ENCODE data around the gene JARID2.

The JARID2 gene

DNA sequence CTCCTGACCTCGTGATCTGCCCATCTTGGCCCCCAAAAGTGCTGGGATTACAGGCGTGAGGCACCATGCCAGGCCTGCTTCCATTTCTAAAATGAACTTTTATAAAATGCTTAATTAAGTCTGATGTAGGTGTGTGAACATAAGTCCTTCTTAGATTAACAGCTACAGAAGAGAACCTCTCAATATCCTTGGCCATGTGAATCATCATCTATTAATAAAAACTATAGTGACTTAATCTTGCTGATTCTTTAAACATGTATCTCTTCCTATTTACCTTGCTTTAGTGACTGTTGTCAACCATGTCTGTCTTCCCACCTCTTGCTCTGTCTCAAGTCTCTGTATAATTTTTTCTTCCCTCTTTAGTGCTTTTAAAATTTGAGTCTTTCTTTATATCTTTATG is 127.1 kb downstream of the JARID2 start:
- H3K9me3 ChIP-seq (ENCODE audit: low read length) = peaks cover 3% of the 10 kb centered on the region
- H2AFZ ChIP-seq (ENCODE audit: low read depth, low read length) = no peak overlapping the region
- no peaks in the 10 kb centered on the region for H3K36me3 ChIP-seq (ENCODE audit: insufficient read depth, low read length)
- peaks cover 10% of the 10 kb centered on the region for H3K4me1 ChIP-seq (ENCODE audit: insufficient read depth, low read length)
- H3K27me3 ChIP-seq (ENCODE audit: insufficient read depth, low read length) = no peaks in the 10 kb centered on the region
- H3K4me3 ChIP-seq (ENCODE audit: low read length) = no peak overlapping the region

DNA sequence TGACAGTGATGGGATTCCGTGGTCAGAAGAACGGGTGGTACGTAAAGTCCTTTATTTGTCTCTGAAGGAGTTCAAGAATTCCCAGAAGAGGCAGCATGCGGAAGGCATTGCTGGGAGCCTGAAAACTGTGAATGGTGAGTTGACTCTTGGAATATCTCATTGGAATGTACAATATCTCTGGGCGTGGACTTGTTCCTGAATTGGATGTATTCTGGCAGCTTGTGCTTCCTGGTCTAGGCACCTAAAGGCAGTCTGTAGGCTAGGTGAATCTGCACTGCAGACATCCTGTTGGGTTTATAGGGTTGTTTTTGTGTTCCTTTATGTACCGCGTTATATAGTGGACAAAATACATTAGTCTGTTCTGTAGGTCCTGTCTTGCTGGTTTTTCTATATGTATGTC is 128.2 kb downstream of the JARID2 start:
- no peak overlapping the region for H2AFZ ChIP-seq (ENCODE audit: low read depth, low read length)
- H3K9me3 ChIP-seq (ENCODE audit: low read length) = no peaks in the 10 kb centered on the region
- H3K4me3 ChIP-seq (ENCODE audit: low read length) = no peak overlapping the region
- no peaks in the 10 kb centered on the region for H3K36me3 ChIP-seq (ENCODE audit: insufficient read depth, low read length)
- peaks cover 10% of the 10 kb centered on the region for H3K4me1 ChIP-seq (ENCODE audit: insufficient read depth, low read length)
- no peaks in the 10 kb centered on the region for H3K27me3 ChIP-seq (ENCODE audit: insufficient read depth, low read length)

DNA sequence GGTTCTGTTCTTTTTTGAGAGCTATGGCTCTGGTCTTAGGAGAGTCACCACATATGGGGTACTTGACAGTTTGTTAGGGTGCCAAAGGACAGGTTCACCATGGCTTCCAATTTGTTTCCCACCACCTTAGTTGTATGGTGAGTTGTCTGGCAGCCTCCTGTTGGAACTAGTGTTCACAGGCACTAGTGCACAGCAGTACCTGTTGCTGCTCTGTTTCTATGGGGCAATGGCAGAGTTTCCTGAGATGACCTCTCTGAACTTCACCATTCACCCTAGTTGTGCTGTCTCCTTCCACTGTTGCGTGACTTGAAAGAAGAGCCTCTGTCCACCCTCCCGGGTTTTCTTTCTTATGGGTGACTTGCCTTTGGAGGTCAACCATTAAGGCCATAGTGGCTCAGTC is 129.1 kb downstream of the JARID2 start:
- H3K4me3 ChIP-seq (ENCODE audit: low read length) = no peak overlapping the region
- no peaks in the 10 kb centered on the region for H3K36me3 ChIP-seq (ENCODE audit: insufficient read depth, low read length)
- H3K4me1 ChIP-seq (ENCODE audit: insufficient read depth, low read length) = peaks cover 10% of the 10 kb centered on the region
- H3K27me3 ChIP-seq (ENCODE audit: insufficient read depth, low read length) = no peaks in the 10 kb centered on the region
- no peaks in the 10 kb centered on the region for H3K9me3 ChIP-seq (ENCODE audit: low read length)
- H2AFZ ChIP-seq (ENCODE audit: low read depth, low read length) = no peak overlapping the region

DNA sequence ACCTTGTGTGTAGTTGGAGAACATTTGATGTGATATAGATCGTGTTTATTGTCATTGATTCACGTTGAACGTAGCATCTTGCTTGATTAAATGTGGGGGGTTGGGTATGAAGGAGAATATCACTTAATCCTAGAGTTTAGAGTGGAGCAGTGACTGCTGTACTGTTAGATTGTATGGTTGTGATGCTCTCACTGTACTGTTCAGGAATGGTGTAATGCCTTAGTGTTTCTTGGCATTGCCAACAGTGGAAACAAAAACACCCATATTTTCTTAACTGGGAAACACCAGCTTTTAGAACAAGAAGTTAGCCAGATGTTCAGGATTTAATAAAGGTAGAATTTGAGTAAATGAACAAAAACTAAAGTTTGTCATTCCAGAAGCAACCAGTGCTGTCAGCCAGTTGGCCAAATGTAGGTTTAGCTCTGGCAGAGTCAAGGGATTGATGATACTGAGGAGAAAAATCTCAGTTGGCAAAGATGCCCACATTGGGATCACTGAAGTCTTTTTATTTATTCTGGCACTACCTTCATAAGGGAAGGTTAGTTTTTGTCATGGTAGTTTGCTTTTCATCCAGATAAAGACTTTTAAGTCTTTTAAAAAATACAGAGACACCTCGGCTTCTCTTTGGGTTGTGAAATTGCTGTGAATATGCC is 129.9 kb downstream of the JARID2 start:
- H3K4me1 ChIP-seq (ENCODE audit: insufficient read depth, low read length) = peaks cover 10% of the 10 kb centered on the region
- no peaks in the 10 kb centered on the region for H3K9me3 ChIP-seq (ENCODE audit: low read length)
- H3K36me3 ChIP-seq (ENCODE audit: insufficient read depth, low read length) = no peaks in the 10 kb centered on the region
- H3K27me3 ChIP-seq (ENCODE audit: insufficient read depth, low read length) = no peaks in the 10 kb centered on the region
- no peak overlapping the region for H3K4me3 ChIP-seq (ENCODE audit: low read length)
- no peak overlapping the region for H2AFZ ChIP-seq (ENCODE audit: low read depth, low read length)

DNA sequence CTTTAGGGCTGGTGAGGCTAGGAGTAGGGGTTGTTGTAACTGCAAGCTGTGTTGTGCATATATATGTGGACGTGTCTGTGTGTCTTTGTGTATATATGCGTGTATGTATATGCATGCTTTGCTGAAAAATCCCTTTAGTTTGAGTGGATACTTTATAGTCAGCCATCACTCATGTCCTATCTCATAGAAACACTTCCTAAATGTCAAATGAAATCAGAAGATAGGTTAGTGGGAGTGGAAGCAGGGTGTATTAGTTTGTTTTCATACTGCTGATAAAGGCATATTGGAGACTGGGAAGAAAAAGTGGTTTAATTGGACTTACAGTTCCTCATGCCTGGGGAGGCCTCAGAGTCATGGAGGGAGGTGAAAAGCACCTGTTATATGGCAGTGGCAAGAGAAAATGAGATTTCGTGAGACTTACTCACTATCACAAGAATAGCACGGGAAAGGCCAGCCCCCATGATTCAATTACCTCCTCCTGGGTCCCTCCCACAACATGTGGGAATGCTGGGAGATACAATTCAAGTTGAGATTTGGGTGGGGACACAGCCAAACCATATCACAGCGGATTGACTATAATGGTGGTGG is 131.1 kb downstream of the JARID2 start:
- Histone ChIP-seq H3K27me3 (ENCODE audit: insufficient read depth, low read length) (no peaks in the 10 kb centered on the region), H3K9me3 (ENCODE audit: low read length) (no peaks in the 10 kb centered on the region), H2AFZ (ENCODE audit: low read depth, low read length) (no peak overlapping the region), H3K36me3 (ENCODE audit: insufficient read depth, low read length) (no peaks in the 10 kb centered on the region), H3K4me3 (ENCODE audit: low read length) (no peak overlapping the region), H3K4me1 (ENCODE audit: insufficient read depth, low read length) (peaks cover 10% of the 10 kb centered on the region)

DNA sequence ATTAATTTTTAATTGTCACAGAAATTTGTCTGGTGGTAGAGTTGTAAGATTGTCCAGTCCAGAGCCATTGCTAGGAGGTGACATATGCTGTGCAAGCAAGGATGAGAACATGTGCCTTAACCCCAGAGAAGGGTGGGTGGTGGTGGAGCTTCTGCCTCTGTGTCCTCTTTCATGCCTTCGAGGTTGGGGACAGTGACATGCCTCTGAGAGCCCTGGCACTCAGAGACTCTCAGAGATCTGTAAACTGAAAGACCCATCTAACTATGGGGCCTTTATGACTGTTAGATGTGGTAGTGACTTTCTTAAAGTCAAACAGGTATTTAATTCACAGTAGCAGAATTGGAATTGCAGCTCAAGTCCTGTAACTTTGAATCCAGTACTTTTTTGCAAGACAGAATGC is 132.4 kb downstream of the JARID2 start:
- Histone ChIP-seq H3K4me1 (ENCODE audit: insufficient read depth, low read length) (peaks cover 10% of the 10 kb centered on the region), H3K36me3 (ENCODE audit: insufficient read depth, low read length) (no peaks in the 10 kb centered on the region), H3K27me3 (ENCODE audit: insufficient read depth, low read length) (no peaks in the 10 kb centered on the region), H2AFZ (ENCODE audit: low read depth, low read length) (no peak overlapping the region), H3K9me3 (ENCODE audit: low read length) (no peaks in the 10 kb centered on the region), H3K4me3 (ENCODE audit: low read length) (no peak overlapping the region)

DNA sequence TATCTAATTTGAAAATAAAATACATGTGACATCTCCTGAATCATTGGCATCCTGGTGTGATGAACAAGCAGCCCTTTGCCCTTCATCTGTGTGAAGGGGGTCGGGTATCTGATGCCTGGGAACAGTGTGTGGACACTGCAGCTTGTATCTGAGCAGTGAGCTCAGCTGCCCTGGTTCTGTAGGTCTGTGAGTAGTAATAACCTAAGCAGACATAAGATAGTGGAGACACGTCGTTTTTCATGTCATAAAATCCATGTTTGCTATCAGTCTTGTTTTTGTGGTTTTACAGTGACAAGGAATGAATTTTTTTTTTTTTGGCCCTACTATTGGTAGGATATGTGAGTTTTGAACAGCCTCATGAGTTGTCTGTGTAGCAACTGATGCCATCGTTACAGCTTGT is 133.0 kb downstream of the JARID2 start:
- H3K4me3 ChIP-seq (ENCODE audit: low read length) = no peak overlapping the region
- H3K27me3 ChIP-seq (ENCODE audit: insufficient read depth, low read length) = no peaks in the 10 kb centered on the region
- no peaks in the 10 kb centered on the region for H3K36me3 ChIP-seq (ENCODE audit: insufficient read depth, low read length)
- no peak overlapping the region for H2AFZ ChIP-seq (ENCODE audit: low read depth, low read length)
- no peaks in the 10 kb centered on the region for H3K9me3 ChIP-seq (ENCODE audit: low read length)
- H3K4me1 ChIP-seq (ENCODE audit: insufficient read depth, low read length) = peaks cover 10% of the 10 kb centered on the region

DNA sequence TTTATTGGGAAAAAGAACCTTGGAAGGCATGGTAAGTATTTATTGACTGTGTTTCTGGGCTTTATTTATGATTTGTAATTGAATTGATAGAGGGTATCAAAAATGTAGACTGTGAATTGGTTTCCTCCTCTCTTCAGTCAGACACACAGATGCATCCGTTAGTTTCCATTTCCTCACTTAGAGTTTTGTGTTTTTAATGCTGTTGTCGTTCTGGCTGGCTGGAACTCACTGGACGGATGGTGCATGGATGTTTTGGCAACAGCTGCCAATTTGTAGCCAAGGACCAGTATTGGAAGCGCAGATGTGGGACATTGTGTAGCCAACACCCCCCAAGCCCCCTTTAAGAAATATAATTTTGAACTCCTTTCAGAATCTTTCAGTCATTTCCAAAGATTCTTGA is 134.5 kb downstream of the JARID2 start:
- Histone ChIP-seq H3K36me3 (ENCODE audit: insufficient read depth, low read length) (no peaks in the 10 kb centered on the region), H3K9me3 (ENCODE audit: low read length) (no peaks in the 10 kb centered on the region), H3K27me3 (ENCODE audit: insufficient read depth, low read length) (no peaks in the 10 kb centered on the region), H2AFZ (ENCODE audit: low read depth, low read length) (no peak overlapping the region), H3K4me3 (ENCODE audit: low read length) (no peak overlapping the region), H3K4me1 (ENCODE audit: insufficient read depth, low read length) (peaks cover 15% of the 10 kb centered on the region)

DNA sequence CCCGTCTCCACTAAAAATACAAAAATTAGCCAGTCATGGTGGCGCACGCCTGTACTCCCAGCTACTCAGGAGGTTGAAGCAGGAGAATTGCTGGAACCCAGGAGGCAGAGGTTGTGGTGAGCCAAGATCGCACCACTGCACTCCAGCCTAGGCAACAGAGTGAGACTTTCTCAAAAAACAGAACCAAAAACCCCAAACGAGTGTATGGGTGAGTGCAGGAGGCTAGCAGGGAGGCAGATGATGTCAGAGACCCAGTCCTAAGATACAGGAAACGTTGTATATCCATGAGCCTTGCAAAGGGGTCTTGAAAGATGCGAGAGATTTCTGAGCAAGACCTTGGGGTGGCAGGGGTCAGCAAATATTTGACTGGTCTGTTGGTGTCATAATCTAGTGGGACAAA is 136.2 kb downstream of the JARID2 start:
- H3K36me3 ChIP-seq (ENCODE audit: insufficient read depth, low read length) = no peaks in the 10 kb centered on the region
- peaks cover 14% of the 10 kb centered on the region for H3K4me1 ChIP-seq (ENCODE audit: insufficient read depth, low read length)
- no peaks in the 10 kb centered on the region for H3K9me3 ChIP-seq (ENCODE audit: low read length)

DNA sequence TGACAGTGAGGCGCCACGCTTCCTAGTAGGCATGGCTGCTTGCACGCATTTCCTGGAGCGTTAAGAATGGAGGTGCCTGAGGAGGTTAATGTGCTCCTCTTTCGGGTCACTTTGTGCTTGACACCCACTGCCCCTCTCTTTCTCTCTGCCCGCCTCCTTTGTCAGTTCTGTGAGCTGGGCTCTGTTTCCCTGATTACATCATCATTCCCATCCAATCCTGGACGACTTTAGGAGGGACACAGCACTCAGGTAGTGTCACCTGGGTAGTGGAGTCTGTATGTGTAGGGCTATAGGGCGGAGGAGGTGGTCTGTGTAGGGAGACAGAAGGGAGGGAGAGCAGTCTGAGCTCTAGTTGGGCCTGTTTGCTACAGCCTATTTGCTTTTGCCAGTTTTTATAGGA is 136.8 kb downstream of the JARID2 start:
- H3K4me1 ChIP-seq (ENCODE audit: insufficient read depth, low read length) = peaks cover 20% of the 10 kb centered on the region
- no peak overlapping the region for H2AFZ ChIP-seq (ENCODE audit: low read depth, low read length)
- no peaks in the 10 kb centered on the region for H3K27me3 ChIP-seq (ENCODE audit: insufficient read depth, low read length)
- no peaks in the 10 kb centered on the region for H3K9me3 ChIP-seq (ENCODE audit: low read length)
- H3K36me3 ChIP-seq (ENCODE audit: insufficient read depth, low read length) = no peaks in the 10 kb centered on the region
- no peak overlapping the region for H3K4me3 ChIP-seq (ENCODE audit: low read length)

More for the DNA sequence above, 136.2 kb downstream of the JARID2 start:
- no peaks in the 10 kb centered on the region for H3K27me3 ChIP-seq (ENCODE audit: insufficient read depth, low read length)
- no peak overlapping the region for H3K4me3 ChIP-seq (ENCODE audit: low read length)
- H2AFZ ChIP-seq (ENCODE audit: low read depth, low read length) = no peak overlapping the region

DNA sequence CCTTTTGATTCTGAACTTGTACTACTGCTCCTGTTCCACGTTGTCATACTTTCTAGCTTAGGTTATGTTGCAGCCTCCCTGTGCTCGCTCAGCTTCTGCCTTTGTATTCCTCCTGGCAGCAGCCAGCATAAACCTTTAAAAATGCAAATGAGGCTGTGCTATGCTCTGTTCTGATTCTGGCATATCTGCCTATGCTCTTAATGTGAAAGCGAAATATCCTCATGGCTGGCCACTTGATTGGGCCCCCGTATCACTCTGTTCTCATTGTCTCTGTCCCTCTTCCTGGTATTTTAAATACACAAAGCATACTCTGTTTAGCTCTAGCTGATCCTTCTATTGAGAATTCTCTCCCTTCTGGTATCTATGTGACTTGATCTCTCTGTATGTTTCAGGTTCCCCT is 139.0 kb downstream of the JARID2 start:
- Histone ChIP-seq H3K4me1 (ENCODE audit: insufficient read depth, low read length) (peaks cover 30% of the 10 kb centered on the region), H3K9me3 (ENCODE audit: low read length) (no peaks in the 10 kb centered on the region), H2AFZ (ENCODE audit: low read depth, low read length) (no peak overlapping the region), H3K36me3 (ENCODE audit: insufficient read depth, low read length) (no peaks in the 10 kb centered on the region), H3K27me3 (ENCODE audit: insufficient read depth, low read length) (no peaks in the 10 kb centered on the region), H3K4me3 (ENCODE audit: low read length) (no peak overlapping the region)

DNA sequence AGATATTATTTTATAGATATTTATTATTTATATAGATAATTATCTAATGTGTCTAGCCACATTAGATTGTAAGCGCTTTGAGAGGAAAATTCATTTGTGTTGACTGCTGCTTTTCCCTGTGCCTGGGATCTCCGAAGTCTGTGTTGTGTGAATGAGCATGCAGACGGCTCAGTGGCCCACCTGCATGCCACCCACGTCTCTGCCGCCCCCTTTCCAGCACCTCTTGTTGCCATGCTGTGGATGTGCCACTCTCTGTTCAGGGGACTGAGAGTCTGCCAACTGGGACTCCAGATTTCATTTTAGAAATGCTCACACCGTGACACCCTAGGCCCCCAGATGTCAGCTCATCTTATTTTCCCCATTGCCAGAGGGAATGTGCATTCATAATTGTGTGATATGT is 139.7 kb downstream of the JARID2 start:
- peaks cover 33% of the 10 kb centered on the region for H3K4me1 ChIP-seq (ENCODE audit: insufficient read depth, low read length)
- H2AFZ ChIP-seq (ENCODE audit: low read depth, low read length) = no peak overlapping the region
- no peaks in the 10 kb centered on the region for H3K36me3 ChIP-seq (ENCODE audit: insufficient read depth, low read length)
- no peaks in the 10 kb centered on the region for H3K9me3 ChIP-seq (ENCODE audit: low read length)
- no peak overlapping the region for H3K4me3 ChIP-seq (ENCODE audit: low read length)
- no peaks in the 10 kb centered on the region for H3K27me3 ChIP-seq (ENCODE audit: insufficient read depth, low read length)

DNA sequence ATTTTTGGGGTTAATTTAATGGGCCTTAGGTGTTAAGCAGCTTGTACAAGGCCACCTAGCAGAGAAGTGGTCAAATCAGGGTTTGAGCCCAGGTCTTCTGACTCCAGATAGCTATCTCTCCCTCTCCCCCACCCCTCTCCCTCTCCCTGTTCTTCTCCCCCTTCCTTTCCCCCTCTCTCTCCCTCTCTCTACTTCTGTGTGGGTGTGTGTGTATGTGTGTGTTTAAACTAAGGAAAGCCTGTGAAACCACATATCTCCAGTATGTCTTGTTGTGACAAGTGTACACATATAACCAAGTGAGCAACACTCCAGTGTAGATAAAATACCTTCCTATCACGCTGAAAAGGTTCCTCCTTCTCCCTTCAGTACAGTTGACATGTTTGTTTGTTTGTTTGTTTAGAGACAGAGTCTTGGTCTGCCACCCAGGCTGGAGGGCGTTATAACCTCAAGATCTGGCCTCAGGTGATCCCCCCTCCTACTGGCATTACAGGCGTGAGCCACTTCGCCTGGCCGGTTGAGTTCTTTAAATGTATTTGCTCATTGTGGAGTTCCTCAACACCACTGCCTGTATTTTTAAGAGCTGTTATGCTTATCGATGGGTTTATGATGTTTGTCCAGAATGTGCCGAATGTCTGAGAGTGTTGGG is 140.4 kb downstream of the JARID2 start:
- peaks cover 33% of the 10 kb centered on the region for H3K4me1 ChIP-seq (ENCODE audit: insufficient read depth, low read length)
- no peaks in the 10 kb centered on the region for H3K27me3 ChIP-seq (ENCODE audit: insufficient read depth, low read length)
- no peak overlapping the region for H2AFZ ChIP-seq (ENCODE audit: low read depth, low read length)
- H3K36me3 ChIP-seq (ENCODE audit: insufficient read depth, low read length) = no peaks in the 10 kb centered on the region
- no peaks in the 10 kb centered on the region for H3K9me3 ChIP-seq (ENCODE audit: low read length)
- H3K4me3 ChIP-seq (ENCODE audit: low read length) = no peak overlapping the region

Data from neuron (in vitro differentiated cells).